Suprapubic skin (tissue), 4 donors: ENCODE results near the gene CBX4. TPM values are rescaled to one million over a fixed set of nuclear protein-coding genes. Genes with fewer than 3 reads are reported as not detected.

Experiments
- DNase-seq, 2 donors: peaks; one replicate each; pipeline ENCODE4 v3.0.0-alpha.2; 2019; ENCODE audit warnings: low spot score in 2 of 2
- H3K27ac ChIP-seq: fragments of 200-600 bp; sonication (generic); one replicate; pipeline ENCODE4 v1.5.1; 2019
- H3K27me3 ChIP-seq: fragments of 200-600 bp; sonication (generic); one replicate; pipeline ENCODE4 v1.5.1; 2019
- H3K36me3 ChIP-seq: fragments of 200-600 bp; sonication (generic); one replicate; pipeline ENCODE4 v1.5.1; 2019
- H3K4me1 ChIP-seq: fragments of 200-600 bp; sonication (generic); one replicate; pipeline ENCODE4 v1.5.1; 2019
- H3K4me3 ChIP-seq: fragments of 200-600 bp; sonication (generic); one replicate; pipeline ENCODE4 v1.5.1; 2019; ENCODE audit warnings: mild to moderate bottlenecking
- H3K9me3 ChIP-seq: fragments of 200-600 bp; sonication (generic); one replicate; pipeline ENCODE4 v1.5.1; 2019
- CTCF ChIP-seq, 2 donors: fragments of 200-600 bp in 1 of 2; fragments of 450-650 bp in 1 of 2; sonication (generic) in 1 of 2; IDR thresholded peaks; one replicate each; pipeline ENCODE4 v1.5.1; 2016 to 2019; ENCODE audit warnings: antibody characterized with exemption in 2 of 2, mild to moderate bottlenecking in 1 of 2, moderate library complexity in 1 of 2
- EP300 ChIP-seq: sonication (generic); formaldehyde crosslinking; IDR thresholded peaks from one replicate; pipeline ENCODE4 v1.6.1; 2017; ENCODE audit warnings: antibody characterized with exemption
- POLR2A ChIP-seq, 2 donors: fragments of 450-650 bp; IDR thresholded peaks; one replicate each; pipeline ENCODE4 v1.6.1; 2017; ENCODE audit warnings: antibody characterized with exemption in 2 of 2, mild to moderate bottlenecking in 2 of 2, moderate library complexity in 2 of 2
- POLR2AphosphoS5 ChIP-seq, 3 donors: sonication (generic); formaldehyde crosslinking; IDR thresholded peaks; one replicate each; pipeline ENCODE4 v1.6.1; 2017; ENCODE audit warnings: antibody characterized with exemption in 3 of 3
- WGBS: methylation state at CpG from one replicate; pipeline ENCODE4 v1.1.5; 2018; 5-methylcytosine and 5-hydroxymethylcytosine counted together
- total RNA-seq, 4 donors: library from RNA; depleted of rRNA; stranded (reverse); fragments of >200 nt; gene quantifications; one replicate each; pipeline ENCODE4 v1.1.0, GENCODE V29; 2016

The CBX4 gene
- total RNA-seq, 4 donors from 2014 or later = 33.0 to 47.7 (median 38.0) TPM

- WGBS = 10% methylated on average over 5 of the region's 5 CpGs
- DNase-seq = no peak
These were observed 13.5 kb upstream of the CBX4 start for GRCh38 chr17:79852748-79853147.

GRCh38 chr17:79851461-79851817 lies 12.2 kb upstream of the CBX4 start:
- no peaks in the 10 kb centered on the region for H3K27me3 ChIP-seq
- H3K27ac ChIP-seq = no peak overlapping the region
- H3K36me3 ChIP-seq = no peaks in the 10 kb centered on the region
- H3K9me3 ChIP-seq = no peaks in the 10 kb centered on the region
- no peak for TF ChIP-seq EP300
- TF ChIP-seq CTCF (IDR thresholded peaks at IDR 0.05) = no peak
- TF ChIP-seq POLR2A (IDR thresholded peaks at IDR 0.05) = no peak
- TF ChIP-seq POLR2AphosphoS5 (IDR thresholded peaks at IDR 0.05) = no peak
- H3K4me1 ChIP-seq = peaks cover 17% of the 10 kb centered on the region
- no peak overlapping the region for H3K4me3 ChIP-seq
- DNase-seq = no peak
- 74% methylated on average over 11 of the region's 11 CpGs for WGBS

More at GRCh38 chr17:79852748-79853147, 13.5 kb upstream of the CBX4 start:
- no peaks in the 10 kb centered on the region for H3K36me3 ChIP-seq
- no peaks in the 10 kb centered on the region for H3K27me3 ChIP-seq
- H3K27ac ChIP-seq = no peak overlapping the region
- no peaks in the 10 kb centered on the region for H3K9me3 ChIP-seq
- no peak for TF ChIP-seq POLR2AphosphoS5 (IDR thresholded peaks at IDR 0.05)
- peaks cover 17% of the 10 kb centered on the region for H3K4me1 ChIP-seq
- H3K4me3 ChIP-seq = peak overlapping the region; percentile 17

GRCh38 chr17:79850571-79851460 lies 11.6 kb upstream of the CBX4 start:
- H3K4me3 ChIP-seq = no peak overlapping the region
- H3K27ac ChIP-seq = no peak overlapping the region
- H3K4me1 ChIP-seq = peaks cover 18% of the 10 kb centered on the region
- WGBS = 88% methylated on average over 16 of the region's 18 CpGs
- H3K9me3 ChIP-seq = no peaks in the 10 kb centered on the region
- no peaks in the 10 kb centered on the region for H3K36me3 ChIP-seq
- no peaks in the 10 kb centered on the region for H3K27me3 ChIP-seq
- no peak for DNase-seq
- TF ChIP-seq POLR2A (IDR thresholded peaks at IDR 0.05) (no peak), CTCF (IDR thresholded peaks at IDR 0.05) (no peak), EP300 (no peak), POLR2AphosphoS5 (IDR thresholded peaks at IDR 0.05) (no peak)

GRCh38 chr17:79849953-79850352 lies 10.7 kb upstream of the CBX4 start:
- Histone ChIP-seq H3K27ac (no peak overlapping the region), H3K4me3 (no peak overlapping the region), H3K9me3 (no peaks in the 10 kb centered on the region), H3K36me3 (no peaks in the 10 kb centered on the region), H3K27me3 (no peaks in the 10 kb centered on the region), H3K4me1 (peaks cover 27% of the 10 kb centered on the region)
- DNase-seq = no peak
- TF ChIP-seq EP300 = no peak
- no peak for TF ChIP-seq POLR2A (IDR thresholded peaks at IDR 0.05)
- TF ChIP-seq CTCF (IDR thresholded peaks at IDR 0.05) = no peak
- no peak for TF ChIP-seq POLR2AphosphoS5 (IDR thresholded peaks at IDR 0.05)
- WGBS = 87% methylated on average over 8 of the region's 8 CpGs

- H3K4me1 ChIP-seq = peaks cover 42% of the 10 kb centered on the region
- DNase-seq = no peak
- no peak overlapping the region for H3K27ac ChIP-seq
- WGBS = 81% methylated on average over 8 of the region's 8 CpGs
- H3K36me3 ChIP-seq = no peaks in the 10 kb centered on the region
- TF ChIP-seq POLR2AphosphoS5 (IDR thresholded peaks at IDR 0.05) (no peak), CTCF (IDR thresholded peaks at IDR 0.05) (no peak), EP300 (no peak), POLR2A (IDR thresholded peaks at IDR 0.05) (no peak)
- no peak overlapping the region for H3K4me3 ChIP-seq
- no peaks in the 10 kb centered on the region for H3K9me3 ChIP-seq
- peaks cover under 1% of the 10 kb centered on the region for H3K27me3 ChIP-seq
These were observed 9.1 kb upstream of the CBX4 start for GRCh38 chr17:79848370-79848766.
